C4-2B (cell line): ENCODE data around the gene C3orf70.

Experiments
- CTCF ChIP-seq: fragments of 450-650 bp; conservative IDR thresholded peaks from 2 replicates; pipeline ENCODE4 v1.5.1; 2017; ENCODE audit warnings: mild to moderate bottlenecking
- ZFX ChIP-seq: fragments of 450-650 bp; IDR thresholded peaks from 2 replicates; pipeline ENCODE4 v1.6.1; 2017

DNA sequence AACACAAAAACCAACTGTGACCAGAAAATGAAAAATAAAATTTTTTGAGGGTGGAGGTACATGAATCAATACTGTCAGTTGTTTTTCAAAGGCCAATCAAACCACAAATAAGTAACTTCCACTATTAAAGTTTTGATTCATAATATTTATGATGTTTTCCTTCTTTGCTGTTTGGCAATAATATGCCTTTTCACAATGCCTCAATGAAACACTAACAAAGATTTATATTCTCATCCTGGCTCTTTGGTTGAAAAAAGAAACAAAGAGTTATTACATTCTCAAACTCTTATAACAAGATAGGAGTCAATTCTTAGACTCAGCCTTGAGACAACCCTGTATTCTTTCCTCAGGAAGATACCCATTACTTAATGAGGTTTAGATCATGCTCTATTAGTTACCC is 63.1 kb downstream of the C3orf70 start:
- TF ChIP-seq ZFX, result no peak
- TF ChIP-seq CTCF, result no peak
